Loucy (cell line): ENCODE measurements around the gene SEMA5B.

ENCODE experiments used
- CTCF ChIP-seq: fragments of 200-600 bp; sonication (generic); conservative IDR thresholded peaks from 2 replicates; pipeline ENCODE4 v1.5.1; 2014; ENCODE audit warnings: mild to moderate bottlenecking, antibody characterized with exemption, low read length
- EZH2phosphoT487 ChIP-seq: fragments of 200-600 bp; IDR thresholded peaks from 2 replicates; pipeline ENCODE4 v1.6.1; 2018; ENCODE audit warnings: antibody characterized with exemption, mild to moderate bottlenecking, moderate library complexity, borderline replicate concordance

DNA sequence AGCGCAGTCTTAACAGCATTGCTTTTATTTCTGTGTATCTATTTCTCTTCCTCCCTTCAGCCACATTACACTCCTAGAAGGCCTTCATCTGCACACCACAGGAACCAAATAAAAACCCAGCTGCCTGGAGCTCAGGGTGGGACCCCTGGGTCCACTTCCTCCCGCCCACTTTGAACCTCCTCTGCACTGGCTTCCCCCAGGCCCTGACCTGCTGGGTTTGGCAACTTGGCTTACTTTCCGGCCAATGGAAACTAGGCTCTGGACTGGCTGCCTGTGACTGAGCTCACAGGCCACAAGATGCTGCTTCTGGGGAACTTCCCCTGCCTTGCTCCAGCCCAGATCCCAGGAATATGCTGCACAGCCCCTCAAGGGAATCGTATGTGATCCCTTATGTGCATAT lies 89.8 kb downstream of the SEMA5B start:
- TF ChIP-seq EZH2phosphoT487: no peak
- TF ChIP-seq CTCF: no peak
